Glomerular visceral epithelial cell (primary cell): Measurements from ENCODE around the gene EEF2KMT.

Source experiments
- DNase-seq: peaks from one replicate; pipeline ENCODE4 v3.0.0-alpha.2; 2016; ENCODE audit errors: extremely low spot score

EEF2KMT gene

GRCh38 chr16:5041600-5042133 is 55.9 kb downstream of the EEF2KMT start:
- peak; percentile 86 for DNase-seq

- no peak for DNase-seq
These were observed 57.1 kb downstream of the EEF2KMT start for GRCh38 chr16:5040451-5040850.

DNA sequence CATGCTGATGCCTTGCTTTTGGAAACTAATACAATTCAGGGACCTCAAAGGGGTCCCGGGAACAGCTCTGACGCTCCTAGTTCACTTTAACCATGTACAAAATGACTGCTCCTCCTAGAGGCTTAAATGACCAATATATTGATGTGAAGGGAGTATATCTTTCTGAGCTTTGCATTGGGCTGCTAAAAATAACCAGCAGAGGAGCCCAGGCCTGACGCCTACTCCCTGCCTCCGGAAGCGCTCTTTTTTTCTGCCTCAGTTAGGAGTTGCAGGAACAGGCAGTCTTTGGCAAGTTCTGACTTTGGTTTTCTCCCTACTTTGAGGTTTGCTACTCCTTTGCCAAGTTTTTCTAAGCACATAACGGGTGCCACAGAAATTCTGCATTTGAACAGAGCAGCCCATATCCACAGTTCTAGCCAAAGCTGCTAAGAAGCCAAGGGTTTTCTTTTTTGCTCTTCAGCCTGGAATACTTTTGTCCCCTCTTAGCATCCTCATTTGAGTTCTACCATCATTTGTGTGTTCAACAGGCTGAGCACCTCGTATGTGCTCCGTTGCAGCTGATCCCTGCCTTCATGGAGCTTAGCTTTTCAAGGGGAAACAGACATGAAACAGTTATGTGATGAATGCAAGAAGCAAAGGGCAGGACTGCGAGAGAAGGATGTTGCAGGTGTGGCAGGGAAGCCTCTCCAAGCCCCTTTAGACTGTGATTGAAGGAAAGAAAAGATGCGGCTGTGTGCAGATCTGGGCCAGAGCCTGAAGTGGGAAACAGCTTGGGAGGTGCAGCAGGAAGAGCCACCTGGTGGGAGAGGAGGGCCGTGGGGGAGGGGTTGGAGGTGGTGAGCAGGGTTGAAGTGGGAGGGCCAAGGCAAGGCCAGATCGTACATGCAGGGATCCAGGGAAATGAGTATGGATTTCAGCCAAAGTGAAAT is 61.1 kb downstream of the EEF2KMT start:
- no peak for DNase-seq

DNA sequence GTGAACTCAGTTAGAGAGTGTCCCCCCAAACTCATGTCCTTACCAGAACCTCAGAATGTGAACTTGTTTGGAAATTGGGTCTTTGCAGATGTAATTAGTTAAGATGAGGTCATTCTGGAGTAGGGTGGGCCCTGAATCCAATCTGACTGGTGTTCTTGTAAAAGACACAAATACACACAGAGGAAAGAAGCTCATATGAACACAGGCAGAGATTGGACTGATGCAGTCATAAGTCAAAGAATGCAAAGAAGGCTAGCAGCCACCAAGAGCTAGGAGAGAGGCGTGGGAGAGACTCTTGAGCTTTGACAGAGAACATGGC is 61.7 kb downstream of the EEF2KMT start:
- DNase-seq = no peak
